ENCODE measurements around the gene NOTUM. TPM values are rescaled to one million over a fixed set of nuclear protein-coding genes. Genes with fewer than 3 reads are reported as not detected.
"Not testable (repeated sequence)": the region's sequence is repeated elsewhere in the genome, so short reads cannot be mapped to it uniquely, and the experiment has no call there.

The NOTUM gene
- total RNA-seq, 1 donor from 2014 or later = 5.9 TPM

- H3K27me3 Mint-ChIP-seq (ENCODE audit: low read depth) = no peaks in the 10 kb centered on the region
- H3K27ac Mint-ChIP-seq = no peak overlapping the region
- H3K4me3 Mint-ChIP-seq = no peak overlapping the region
- H3K4me1 Mint-ChIP-seq = peaks cover 16% of the 10 kb centered on the region
- no peaks in the 10 kb centered on the region for H3K9me3 Mint-ChIP-seq
- no peak for DNase-seq (ENCODE audit: low spot score in 2 of 2, unreplicated experiment in 2 of 2)
- H3K36me3 Mint-ChIP-seq = peaks cover 22% of the 10 kb centered on the region
- TF ChIP-seq, protein P1, sequence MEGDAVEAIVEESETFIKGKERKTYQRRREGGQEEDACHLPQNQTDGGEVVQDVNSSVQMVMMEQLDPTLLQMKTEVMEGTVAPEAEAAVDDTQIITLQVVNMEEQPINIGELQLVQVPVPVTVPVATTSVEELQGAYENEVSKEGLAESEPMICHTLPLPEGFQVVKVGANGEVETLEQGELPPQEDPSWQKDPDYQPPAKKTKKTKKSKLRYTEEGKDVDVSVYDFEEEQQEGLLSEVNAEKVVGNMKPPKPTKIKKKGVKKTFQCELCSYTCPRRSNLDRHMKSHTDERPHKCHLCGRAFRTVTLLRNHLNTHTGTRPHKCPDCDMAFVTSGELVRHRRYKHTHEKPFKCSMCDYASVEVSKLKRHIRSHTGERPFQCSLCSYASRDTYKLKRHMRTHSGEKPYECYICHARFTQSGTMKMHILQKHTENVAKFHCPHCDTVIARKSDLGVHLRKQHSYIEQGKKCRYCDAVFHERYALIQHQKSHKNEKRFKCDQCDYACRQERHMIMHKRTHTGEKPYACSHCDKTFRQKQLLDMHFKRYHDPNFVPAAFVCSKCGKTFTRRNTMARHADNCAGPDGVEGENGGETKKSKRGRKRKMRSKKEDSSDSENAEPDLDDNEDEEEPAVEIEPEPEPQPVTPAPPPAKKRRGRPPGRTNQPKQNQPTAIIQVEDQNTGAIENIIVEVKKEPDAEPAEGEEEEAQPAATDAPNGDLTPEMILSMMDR (IDR thresholded peaks at IDR 0.05; ENCODE audit: unreplicated experiment) = no peak
Observed at GRCh38 chr17:81987161-81987770, 26.3 kb upstream of the NOTUM start.

GRCh38 chr17:81986606-81987005 lies 25.6 kb upstream of the NOTUM start:
- DNase-seq (ENCODE audit: low spot score in 2 of 2, unreplicated experiment in 2 of 2) = no peak
- Mint-ChIP-seq H3K4me3 (no peak overlapping the region), H3K27ac (no peak overlapping the region)

DNA sequence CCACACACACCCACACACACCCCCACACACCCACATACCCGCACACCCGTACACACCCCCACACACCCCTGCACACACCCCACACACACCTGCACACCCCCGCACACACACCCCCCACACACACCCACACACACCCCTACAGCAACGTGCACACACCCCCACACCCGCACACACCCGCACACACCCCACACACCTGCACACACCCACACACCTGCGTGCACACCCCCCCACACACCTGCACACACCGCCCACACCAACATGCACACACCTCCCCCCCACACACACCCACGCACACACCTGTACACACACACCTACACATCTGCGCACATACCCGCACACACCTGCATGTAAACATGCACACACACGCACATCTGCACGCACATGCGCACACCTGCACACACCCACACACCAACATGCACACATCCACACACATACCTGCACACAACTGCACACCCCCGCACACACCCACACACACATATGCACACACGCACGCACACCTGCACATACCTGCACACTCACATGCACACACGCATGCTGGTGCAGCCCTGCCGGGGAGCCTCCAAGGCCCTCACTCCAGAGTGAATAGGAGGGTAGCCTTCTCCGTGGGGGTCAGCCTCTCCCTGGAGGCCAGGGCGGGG lies 23.9 kb upstream of the NOTUM start:
- Mint-ChIP-seq H3K4me1 (peaks cover 6% of the 10 kb centered on the region), H3K4me3 (no peak overlapping the region), H3K9me3 (no peaks in the 10 kb centered on the region), H3K27ac (no peak overlapping the region), H3K27me3 (ENCODE audit: low read depth) (no peaks in the 10 kb centered on the region), H3K36me3 (peaks cover 21% of the 10 kb centered on the region)
- TF ChIP-seq, protein P1 (IDR thresholded peaks at IDR 0.05; ENCODE audit: unreplicated experiment) = no peak
- DNase-seq (ENCODE audit: low spot score in 2 of 2, unreplicated experiment in 2 of 2) = no peak

More at GRCh38 chr17:81986606-81987005, 25.6 kb upstream of the NOTUM start:
- TF ChIP-seq, protein P1 (IDR thresholded peaks at IDR 0.05; ENCODE audit: unreplicated experiment) = no peak
- peaks cover 22% of the 10 kb centered on the region for H3K36me3 Mint-ChIP-seq
- H3K9me3 Mint-ChIP-seq = no peaks in the 10 kb centered on the region
- H3K27me3 Mint-ChIP-seq (ENCODE audit: low read depth) = no peaks in the 10 kb centered on the region
- H3K4me1 Mint-ChIP-seq = peaks cover 11% of the 10 kb centered on the region

- no peak overlapping the region for H3K27ac Mint-ChIP-seq
- peaks cover 16% of the 10 kb centered on the region for H3K36me3 Mint-ChIP-seq
- H3K9me3 Mint-ChIP-seq = no peaks in the 10 kb centered on the region
- H3K4me3 Mint-ChIP-seq = no peak overlapping the region
- no peak for DNase-seq (ENCODE audit: low spot score in 2 of 2, unreplicated experiment in 2 of 2)
- peaks cover 12% of the 10 kb centered on the region for H3K4me1 Mint-ChIP-seq
- TF ChIP-seq, protein P1 (IDR thresholded peaks at IDR 0.05; ENCODE audit: unreplicated experiment) = no peak
- H3K27me3 Mint-ChIP-seq (ENCODE audit: low read depth) = no peaks in the 10 kb centered on the region
Observed at GRCh38 chr17:81983639-81984373, 22.8 kb upstream of the NOTUM start.

DNA sequence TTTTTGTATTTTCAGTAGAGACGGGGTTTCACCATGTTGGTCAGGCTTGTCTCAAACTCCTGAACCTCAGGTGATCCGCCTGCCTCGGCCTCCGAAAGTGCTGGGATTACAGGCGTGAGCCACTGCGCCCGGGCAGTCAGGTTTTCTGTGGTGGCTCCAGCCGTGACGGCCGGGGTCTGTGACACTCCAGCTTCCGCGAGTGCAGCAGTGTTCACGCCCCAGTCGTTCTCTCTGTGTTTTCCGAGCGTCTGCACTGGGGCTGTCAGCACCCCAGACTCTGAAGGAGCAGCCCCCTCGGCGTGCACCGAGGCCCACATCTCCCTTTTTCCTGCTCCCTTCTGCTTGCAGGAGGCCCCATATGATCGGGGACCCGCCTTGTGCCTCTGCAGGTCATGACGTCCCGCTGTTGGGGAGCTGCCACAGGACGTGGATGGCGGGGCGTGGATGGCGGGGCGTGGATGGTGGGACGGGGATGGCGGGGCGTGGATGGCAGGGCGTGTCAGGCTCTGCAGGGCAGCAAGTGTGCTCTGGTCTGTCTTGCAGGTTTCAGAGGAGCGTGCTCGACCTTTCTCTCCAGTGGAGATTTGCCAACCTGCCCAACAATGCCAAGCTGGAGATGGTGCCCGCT lies 22.1 kb upstream of the NOTUM start:
- Mint-ChIP-seq H3K27me3 (ENCODE audit: low read depth) (no peaks in the 10 kb centered on the region), H3K4me1 (peaks cover 14% of the 10 kb centered on the region), H3K4me3 (no peak overlapping the region), H3K9me3 (no peaks in the 10 kb centered on the region), H3K36me3 (peaks cover 16% of the 10 kb centered on the region), H3K27ac (peak overlapping the region; percentile 16)
- no peak for DNase-seq (ENCODE audit: low spot score in 2 of 2, unreplicated experiment in 2 of 2)
- TF ChIP-seq, protein P1 (IDR thresholded peaks at IDR 0.05; ENCODE audit: unreplicated experiment) = no peak

DNA sequence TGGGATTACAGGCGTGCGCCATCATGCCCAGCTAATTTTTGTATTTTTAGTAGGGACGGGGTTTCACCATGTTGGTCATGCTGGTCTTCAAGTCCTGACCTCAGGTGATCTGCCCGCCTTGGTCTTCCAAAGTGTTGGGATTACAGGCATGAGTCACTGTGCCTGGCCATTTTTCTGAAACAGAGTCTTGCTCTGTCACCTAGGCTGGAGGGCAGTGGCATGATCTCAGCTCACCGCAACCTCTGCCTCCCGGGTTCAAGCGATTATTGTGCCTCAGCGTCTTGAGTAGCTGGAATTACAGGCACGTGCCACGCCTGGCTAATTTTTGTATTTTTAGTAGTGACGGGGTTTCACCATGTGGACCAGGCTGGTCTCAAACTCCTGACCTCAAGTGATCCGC lies 20.5 kb upstream of the NOTUM start:
- H3K4me1 Mint-ChIP-seq = peaks cover 15% of the 10 kb centered on the region
- not testable (repeated sequence) for H3K27ac Mint-ChIP-seq; H3K27me3 Mint-ChIP-seq (ENCODE audit: low read depth); DNase-seq (ENCODE audit: low spot score in 2 of 2, unreplicated experiment in 2 of 2); H3K9me3 Mint-ChIP-seq; H3K4me3 Mint-ChIP-seq
- H3K36me3 Mint-ChIP-seq = peaks cover 12% of the 10 kb centered on the region

All from mesothelial cell of epicardium (in vitro differentiated cells).